Measurements from ENCODE around the gene ALOX12.

Gene ALOX12

DNA sequence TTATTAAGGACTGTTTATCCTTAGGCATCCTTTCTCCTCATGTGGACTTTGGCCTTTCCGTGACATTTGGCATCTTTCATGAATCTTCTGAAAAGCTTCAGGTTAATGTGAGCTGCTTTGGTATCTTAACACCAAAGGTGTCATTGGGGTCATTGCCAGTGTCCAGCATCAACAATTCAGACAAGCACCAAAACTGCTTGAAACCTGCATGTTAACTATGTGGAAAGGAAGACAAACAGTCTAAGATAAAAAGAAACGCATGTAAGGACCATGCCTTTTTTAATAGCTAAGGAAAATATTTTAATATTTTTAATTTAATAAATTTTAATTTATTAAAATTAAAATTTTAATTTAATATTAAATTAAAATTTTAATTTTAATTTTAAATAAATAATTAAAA is 7.9 kb downstream of the ALOX12 start:
- DNase-seq = no peak

DNA sequence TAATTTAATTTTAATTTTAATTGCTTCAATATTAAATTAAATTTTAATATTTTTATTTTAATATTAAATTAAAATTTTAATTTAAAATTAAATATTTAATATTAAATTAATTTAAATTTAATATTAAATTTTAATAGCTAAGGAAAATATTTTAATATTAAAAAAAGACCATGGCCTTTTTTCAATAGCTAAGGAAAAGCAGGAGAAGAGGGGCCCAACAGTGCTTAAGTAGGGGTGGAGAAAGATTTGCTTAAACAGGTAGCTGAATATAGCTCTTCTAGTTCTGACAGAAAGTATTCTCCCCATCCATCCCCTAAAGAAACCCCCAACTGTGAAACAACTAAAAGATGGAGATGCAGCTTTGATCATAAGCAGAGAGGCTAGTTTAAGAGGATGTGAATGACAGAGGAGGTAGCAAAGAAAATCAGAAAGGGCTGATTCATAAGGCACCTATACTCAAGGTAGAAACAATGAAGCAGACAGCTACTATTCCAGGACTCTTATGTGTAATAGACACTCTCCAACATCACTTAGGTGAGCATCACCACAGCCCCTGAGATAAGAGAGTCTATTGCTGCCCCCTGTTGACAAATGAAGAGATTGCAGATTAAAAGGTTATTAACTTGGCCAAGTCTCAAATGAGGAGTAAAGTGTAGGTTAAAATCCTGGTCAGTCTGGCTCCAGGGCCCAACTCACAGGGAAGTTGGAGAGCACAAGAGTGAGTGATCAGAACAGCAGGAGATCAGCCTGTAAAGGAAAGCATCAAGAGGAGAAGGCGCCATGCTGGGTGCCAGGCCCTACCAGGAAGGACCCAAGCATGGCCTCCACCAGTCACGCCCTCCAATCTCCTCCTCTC is 8.8 kb downstream of the ALOX12 start:
- DNase-seq = no peak

DNA sequence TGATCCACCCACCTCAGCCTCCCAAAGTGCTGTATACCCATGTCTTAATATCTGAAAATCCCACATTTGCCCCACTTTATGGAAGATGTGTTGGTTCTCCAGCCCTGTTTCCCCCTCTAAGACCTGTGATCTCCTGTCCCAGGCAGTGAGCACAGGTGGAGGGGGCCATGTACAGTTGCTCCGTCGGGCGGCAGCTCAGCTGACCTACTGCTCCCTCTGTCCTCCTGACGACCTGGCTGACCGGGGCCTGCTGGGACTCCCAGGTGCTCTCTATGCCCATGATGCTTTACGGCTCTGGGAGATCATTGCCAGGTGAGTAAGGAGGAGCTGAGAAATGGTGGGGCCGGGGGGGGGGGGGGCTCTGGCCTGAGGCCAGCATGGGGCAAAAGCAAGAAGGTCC is 9.9 kb downstream of the ALOX12 start:
- DNase-seq = no peak

DNA sequence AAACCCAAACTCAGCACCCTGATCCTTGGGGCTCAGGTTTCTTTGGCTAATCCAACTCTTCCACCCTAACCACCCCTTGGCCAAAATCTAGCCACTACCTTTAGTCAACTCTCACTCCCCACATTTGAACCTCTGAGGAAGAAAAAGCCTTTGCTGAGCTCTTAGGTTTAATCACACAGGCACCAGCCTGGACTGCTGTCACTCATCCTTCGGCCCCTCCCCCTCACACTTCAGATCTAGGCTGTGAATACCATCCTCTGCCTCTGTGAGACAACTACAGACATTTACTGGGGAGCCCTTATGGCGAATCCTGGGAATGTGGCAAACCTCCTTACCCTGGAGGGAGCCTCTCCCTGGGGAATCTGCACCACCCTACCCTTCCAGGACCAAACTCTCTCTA is 11.3 kb downstream of the ALOX12 start:
- no peak for DNase-seq

DNA sequence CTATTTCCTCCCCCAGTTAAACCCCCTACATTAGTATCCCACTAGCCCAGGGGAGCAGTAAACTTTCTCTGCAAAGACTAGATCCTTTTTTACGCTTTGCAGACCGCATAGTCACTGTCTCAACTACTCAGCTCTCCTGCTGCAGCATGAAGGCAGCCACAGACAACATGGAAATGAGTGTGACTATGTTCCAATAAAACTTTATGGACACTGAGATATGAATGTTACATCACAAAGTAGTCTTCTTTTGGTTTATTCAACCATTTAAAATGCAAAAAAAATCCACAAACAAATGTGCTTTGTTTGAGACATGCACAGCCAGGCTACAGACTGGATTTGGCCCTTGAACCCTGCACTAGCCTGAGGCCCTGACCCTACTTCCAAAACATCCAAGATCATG is 14.7 kb downstream of the ALOX12 start:
- DNase-seq = no peak

DNA sequence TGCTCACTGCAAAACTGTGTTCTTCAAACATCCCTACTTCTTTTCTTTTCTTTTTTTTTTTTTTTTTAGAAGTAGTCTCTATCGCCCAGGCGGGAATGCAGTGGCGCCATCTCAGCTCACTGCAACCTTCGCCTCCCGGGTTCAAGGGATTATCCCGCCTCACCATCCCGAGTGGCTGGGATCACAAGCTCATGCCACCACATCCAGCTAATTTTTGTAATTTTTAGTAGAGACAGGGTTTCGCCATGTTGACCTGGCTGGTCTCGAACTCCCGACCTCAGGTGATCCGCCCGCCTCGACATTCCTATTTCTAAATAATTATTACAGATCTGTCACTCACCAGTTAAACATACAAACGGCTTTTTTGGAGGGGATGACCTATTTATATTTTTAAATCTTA is 15.6 kb downstream of the ALOX12 start:
- DNase-seq = no peak

DNA sequence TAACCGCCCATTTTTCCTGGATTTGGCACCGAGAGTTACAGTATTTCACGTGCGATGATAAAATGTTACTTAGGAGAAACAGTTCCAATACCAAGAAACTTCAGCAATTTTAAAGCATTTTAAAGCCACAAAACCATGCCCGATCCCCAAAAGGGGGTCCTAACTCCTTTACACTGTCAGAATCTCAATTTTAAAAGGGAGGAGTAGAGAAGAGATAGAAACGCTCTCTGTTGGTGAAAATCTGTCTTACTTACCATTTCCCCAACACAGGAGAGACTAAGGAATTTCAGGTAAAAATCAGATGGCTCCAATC is 16.0 kb downstream of the ALOX12 start:
- DNase-seq = no peak

DNA sequence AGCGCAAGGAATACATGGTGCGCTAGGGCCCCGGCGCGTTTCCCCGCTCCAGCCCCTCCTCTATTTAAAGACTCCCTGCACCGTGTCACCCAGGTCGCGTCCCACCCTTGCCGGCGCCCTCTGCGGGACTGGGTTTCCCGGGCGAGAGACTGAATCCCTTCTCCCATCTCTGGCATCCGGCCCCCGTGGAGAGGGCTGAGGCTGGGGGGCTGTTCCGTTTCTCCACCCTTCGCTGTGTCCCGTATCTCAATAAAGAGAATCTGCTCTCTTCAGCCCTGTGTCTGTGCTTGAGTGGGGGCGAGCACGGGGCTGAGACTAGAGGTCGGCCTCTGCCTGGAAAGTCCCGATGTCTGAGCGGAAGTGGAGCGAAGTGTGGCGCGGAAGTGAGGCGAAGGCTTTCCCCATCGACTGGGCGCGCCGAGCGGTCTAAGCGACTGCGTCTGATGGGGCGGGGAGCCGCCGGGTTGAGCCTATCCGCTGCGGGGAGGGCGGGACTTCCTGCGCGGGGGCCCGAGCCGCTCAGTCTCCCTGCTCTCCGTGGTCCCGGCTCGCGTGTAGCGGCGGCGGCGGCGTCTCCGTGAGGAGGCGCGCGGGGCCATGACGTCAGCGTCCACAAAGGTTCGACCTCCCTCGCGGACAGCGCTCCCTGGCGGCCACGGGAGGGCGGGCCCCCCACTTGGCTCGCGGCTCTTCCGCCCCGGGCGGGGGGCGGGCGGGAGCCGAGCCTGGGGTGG is 18.6 kb downstream of the ALOX12 start:
- peak; percentile 95 for DNase-seq

DNA sequence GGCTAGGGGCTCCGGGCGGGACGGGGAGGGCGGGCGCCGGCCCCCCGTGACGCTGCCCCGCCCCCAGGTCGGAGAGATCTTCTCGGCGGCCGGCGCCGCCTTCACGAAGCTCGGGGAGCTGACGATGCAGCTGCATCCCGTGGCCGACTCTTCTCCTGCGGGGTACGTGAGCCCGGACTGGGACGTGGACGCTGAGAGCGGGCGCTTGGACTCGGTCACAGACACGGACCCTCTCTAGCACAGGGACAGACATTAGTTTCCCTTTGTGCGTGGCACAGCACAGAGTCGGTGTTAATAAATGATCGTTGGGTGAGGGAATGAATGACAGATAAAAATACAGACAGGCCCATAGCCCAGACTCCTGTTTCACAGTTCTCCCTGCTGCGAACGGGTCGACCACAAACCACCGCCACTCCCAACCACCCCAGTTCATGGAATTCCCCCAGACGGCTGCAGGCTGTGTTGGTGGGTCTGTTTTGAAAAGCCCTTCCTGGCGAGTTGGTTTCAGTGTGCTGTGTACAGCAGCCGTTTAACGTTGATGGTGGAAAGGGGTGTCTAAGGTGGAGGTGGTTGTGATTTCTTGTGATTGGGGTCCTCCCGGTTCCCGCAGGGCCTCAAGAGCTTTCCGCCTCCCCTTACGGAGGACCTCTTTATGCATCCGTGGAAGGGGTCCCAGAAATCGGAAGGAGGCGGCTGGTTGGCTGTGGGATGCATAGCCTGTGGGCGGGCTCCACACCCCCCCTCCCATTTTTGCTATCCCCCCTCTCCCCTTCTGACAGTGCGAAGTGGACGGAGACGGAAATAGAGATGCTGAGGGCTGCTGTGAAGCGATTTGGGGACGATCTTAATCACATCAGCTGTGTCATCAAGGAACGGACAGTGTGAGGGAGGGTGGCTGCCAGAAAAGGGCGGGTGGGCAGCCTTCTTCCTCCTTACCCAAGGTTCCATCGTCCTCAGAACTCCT is 19.4 kb downstream of the ALOX12 start:
- peak; percentile 72 for DNase-seq

DNA sequence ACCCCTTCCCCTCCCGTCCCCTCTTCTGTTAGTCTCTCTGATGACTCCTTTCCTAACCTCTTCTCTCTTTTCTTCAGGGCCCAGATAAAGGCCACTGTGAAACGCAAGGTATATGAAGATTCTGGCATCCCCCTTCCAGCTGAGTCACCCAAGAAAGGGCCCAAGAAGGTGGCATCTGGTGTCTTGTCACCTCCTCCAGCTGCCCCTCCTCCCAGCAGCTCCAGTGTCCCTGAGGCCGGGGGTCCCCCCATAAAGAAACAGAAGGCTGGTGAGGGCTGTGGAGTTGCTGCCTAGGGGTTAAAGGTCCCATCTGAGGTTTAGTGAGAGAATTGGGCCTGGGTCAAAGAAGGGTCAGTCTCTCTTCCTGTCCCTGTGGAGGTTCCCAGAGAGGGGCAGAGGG is 20.6 kb downstream of the ALOX12 start:
- no peak for DNase-seq

DNA sequence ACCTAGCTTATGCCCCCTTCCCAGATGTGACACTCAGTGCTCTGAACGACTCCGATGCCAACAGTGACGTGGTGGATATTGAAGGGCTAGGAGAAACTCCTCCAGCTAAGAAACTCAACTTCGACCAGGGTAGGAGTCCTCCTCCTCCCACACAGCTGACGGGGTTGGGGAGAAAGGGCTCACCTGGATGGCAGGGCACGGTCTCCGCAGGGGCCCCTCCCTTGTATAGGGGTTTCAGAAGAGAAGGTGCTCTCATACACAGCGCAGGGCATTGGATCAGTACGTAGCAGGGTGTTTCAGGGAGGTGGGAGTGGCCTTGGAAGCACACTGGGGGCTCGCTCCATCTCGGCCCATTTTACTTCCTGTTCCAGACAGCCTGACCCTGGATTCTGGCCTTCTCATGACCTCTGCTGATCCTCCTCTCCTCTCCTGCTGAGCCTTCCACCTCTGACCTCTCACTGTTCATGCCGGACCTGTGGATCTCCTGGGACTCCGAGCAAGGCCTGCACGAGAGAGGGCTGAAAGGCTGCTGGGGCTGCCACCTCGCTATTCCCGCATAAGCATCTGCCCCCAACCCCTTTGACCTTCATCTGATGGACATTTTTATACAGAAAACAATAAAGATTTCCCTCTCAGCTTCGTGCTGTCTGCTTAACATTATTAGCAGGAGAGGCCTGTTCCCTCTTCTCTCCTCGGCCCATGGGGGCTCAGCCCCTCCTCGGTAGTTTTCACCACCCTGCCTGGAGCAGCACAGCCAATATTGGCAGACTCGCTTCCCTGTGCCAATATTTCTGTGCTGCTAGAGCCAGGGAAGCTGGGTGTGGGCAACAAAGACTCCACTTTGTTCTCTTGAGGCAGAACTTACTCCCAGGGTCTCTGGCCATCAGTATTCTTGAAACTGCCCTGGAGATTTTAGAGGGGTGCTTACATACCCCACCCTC is 21.3 kb downstream of the ALOX12 start:
- no peak for DNase-seq

DNA sequence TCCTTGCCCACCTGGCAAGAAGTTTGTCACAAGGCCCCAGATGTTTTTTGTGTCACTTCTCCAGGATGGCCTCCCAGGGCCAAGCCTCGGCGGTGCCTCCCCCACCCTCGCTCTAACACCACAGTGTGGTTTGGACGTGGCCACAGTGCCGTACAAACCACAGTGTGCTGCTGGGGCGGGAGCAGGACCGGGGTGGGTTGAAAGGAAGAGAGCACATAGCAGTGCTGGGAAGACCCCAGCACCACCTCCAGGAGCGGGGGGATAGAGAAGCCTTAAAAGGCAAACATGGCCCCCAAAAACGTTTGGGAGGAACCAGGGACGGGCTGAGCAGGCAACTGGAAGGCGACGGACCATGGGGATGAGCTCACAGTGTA is 22.0 kb downstream of the ALOX12 start:
- no peak for DNase-seq

DNA sequence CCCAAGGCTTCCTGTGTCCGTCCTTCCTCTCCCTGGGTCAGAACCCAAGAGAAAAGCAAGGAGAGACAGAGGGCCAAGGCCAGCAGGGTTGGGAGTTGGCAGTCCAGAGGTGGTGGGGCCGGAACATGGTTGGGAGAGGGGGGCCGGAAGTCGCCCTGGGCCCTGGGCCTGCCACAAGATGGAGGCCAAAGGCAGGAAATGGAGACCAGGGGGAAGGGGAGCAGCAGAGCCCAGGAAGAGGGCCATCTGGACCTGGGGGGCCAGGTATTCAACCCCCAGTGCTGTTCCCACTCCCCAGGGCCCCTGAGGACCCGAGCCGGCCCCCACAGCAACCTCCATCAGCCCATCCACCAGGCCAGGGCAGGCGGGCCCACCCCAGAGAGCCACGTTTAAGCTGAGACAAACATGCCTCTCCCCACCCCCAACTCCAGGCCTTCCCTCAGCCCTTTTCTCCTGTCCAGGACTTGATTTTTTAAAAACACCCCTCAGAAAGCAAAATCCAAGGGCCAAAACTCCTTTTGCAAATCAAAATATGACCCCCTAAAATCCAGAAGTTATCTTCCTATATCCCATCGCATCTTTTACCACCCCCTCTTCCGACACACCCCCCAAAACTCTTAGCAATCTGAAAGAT is 22.6 kb downstream of the ALOX12 start:
- no peak for DNase-seq

DNA sequence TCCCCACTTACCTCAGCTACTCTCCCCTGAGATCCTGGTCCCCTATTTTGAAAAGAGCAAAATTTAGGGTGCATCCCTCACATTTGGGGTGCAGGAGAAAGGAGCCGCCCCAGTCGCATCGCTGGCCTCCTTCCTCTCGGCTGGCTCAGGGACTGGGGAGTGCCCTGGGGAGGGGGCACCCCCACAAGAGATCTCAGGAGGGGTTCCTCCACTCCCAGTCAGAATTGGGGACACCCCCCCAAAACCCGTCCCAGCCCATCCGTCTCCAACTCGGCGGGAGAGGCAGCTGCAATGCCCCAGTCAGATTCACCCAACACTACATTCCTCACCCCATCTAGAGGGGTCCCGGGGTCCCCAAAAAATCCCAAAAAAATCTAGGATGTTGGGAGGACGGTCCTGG is 23.5 kb downstream of the ALOX12 start:
- DNase-seq = no peak

DNA sequence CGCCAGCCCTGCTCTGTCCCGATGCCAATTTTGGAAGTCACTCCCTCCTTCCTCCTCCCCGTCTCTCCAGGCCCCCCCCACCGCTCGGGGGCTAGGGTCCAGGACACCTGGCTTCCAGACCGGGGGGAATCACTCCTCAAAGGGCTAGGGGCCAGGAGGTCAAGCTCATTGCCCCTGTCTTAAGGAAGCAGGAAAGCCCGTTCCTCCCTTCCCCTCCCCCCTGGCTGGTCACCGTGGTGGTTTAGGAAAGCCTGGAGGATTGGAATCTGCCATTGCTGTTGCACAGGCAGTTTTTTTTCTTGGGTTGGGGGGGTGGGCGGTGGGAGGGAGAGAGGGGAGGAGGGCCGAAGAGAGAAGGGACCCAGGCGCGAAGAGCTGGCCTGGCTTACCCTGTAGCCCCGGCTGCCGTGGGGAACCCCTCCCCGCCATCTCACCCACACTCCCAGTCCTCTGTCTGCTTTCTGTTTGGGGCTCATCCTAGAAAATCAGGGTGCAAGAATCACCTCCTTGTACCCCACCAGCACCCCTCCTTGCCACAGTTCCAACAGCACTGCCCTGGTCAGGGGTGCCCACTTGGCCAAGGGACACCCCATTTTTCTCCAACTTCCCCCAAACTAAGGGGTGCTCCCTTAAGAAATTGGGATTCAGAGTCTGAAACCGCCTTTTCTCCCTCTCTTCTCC is 24.1 kb downstream of the ALOX12 start:
- DNase-seq = no peak

DNA sequence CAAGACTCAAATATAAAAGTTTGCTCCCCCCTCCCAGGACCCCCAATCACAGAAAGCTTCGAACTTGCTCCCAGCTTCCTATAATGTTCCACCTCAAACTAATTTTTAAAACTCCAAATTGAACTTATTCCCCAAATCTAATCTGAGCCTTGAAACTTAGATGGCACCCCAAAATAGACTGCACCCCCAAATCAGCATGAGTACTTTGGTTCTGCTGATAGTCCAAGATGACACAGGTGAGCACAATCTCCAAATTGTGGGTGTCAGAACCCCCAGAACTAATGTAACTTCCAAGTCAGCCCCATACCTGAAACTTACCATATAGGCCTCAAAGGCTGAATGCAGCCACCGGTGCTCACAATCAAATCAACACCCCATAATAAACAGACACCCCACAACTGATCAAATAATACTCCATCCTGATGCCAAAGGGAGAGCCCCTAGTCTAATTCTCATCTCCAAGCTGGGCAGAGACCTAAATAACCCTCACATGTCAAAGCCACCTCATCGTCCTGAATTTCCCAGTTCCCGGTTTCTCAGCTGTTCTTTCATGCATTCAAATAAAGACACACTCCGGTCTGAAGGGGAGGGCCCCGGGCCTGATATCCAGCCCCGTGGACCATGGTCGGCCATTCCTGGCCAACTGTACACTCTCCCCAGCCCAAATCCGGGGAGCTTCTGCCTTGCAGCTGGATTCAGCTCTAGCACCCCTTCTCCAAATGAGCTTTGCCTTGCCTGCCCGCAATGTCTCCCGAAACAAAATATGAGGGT is 25.2 kb downstream of the ALOX12 start:
- DNase-seq = no peak

DNA sequence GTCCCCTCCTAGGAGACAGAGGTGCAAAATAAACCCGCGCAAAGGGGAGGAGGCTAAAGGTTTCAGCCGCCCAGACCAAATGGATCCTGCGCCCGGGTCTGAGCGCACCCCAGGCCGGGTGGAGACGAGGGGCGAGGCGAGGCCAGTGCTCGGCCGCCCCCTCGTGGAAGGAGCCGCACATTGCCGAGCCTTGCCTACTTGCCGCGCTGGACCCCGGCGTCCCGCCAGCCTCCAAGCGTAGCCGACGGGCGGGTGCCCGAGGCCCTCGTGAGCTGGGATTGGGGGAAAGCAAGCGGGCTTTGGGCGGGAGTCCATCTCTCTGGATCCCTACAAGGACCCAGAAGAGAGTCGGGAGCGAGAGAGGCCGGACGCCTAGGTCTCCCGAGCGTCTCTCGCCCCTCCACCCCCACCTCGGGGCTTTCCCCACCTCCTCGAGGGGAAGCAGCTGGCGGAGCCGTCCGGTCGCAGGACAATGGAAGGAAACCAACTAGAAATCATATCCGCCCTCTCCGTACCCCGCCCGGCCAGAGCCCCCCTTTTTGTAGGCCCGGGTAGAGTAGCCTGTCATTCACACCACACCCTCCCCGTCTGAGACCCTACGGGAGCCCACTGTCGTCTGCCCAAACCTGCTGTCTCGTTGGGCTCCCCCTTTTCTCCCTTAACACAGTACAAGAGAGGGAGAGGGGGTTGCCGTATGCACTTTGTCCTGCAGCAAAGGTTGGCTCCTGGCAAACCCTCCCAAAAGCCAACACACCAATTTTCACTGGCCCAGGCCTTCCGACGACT is 26.3 kb downstream of the ALOX12 start:
- DNase-seq = peak; percentile 64

DNA sequence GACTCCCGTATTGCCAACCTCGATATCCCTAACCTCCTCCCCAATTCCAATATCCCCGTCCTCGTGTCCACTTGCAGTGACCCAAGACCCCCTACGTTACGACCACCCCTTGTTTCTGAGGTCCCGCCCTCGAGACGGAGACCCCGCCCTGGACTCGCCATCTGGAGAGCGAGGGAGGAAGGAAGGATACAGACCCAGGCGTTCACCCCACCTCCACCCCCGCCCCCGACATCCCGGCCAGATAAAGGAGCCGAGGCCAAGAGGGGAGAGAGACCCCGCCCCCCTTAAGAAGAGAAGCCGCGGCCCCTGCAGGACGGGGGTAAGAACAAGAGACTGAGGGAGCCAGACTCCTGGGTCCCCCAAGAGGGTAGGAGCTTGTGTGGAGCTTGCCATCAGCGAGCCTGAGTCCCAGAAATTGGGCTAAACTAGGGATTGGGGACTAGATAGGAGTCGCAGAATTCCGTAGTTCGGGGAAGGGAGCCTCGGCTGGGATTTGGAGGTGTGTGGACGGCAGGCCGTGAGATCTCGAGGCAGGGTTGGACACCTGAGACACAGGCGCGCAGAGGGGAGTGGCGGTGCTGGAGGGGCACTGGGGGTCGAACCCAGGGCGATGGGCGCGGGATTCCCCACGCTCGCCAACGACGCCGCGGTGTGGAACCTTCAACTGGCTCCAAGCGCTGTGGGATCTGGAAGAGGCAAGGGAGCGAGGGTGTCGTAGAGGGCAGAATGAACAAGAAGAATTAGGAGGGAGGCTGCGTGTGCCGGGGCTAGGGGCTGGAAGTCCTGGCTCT is 27.1 kb downstream of the ALOX12 start, which contains the start of gene BCL6B:
Gene BCL6B (plus strand): TSS at position 270 of the 791 bp plus-strand sequence. CDS start 622 bp downstream, outside the sequence.
- no peak for DNase-seq

Data from effector CD8-positive, alpha-beta T cell (primary cell).